ENCODE data around the gene PRSS53.

Gene PRSS53

DNA sequence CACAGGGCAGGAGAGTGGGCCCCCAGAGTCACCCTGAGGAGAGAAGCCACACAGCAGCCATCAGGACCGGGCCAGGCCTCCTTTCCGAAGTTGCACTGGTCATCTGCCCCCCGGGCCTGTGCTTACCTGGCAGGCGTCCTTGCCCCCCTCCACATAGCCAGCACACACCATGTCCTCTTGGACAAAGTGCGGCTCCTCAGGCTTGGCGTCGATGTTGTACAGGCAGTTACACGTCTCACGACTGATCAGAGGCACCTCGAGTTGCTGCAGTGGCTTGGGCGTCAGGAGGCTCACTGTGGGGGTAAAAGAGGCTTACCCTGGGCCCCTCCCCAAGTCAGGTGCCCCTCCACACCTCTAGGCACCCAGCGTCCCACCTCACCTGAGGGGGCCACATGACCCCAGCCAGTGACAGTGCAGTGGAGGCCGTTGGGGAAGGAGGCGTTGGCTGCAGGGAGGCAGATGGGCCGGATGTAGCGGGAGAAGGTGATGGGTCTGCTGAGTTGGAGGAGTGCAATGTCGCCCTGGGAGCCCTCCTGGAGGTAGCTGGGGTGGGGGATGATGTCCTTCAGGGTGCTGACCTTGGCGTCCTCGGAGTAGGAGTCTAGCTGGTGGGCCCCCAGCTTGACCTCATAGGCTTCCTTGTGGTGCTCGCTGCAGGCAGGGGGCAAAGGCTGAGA is 43.7 kb upstream of the PRSS53 start:
- H3K4me1 ChIP-seq: peaks cover 50 to 68% (median 61%) of the 10 kb centered on the region in 10 experiments
- peaks cover 26 to 50% (median 39%) of the 10 kb centered on the region in 11 experiments for H3K36me3 ChIP-seq
- peak overlapping the region in 1 of 11 experiments; percentile 75; a peak in 2 of 22 replicates for H3K4me2 ChIP-seq
- no peak overlapping the region for H3K4me3 ChIP-seq
- H4K20me1 ChIP-seq: no peaks in the 10 kb centered on the region; a peak in 1 of 22 replicates
- no peaks in the 10 kb centered on the region for H3K9me3 ChIP-seq (replicated peaks in 1 of 11)
- peak overlapping the region in 4 of 11 experiments; percentile 5 to 60 (median 23); a peak in 1 of 22 replicates for H3K27ac ChIP-seq
- no peak for TF ChIP-seq Cebpa-rat (IDR thresholded peaks at IDR 0.05)
- H3K27me3 ChIP-seq: no peaks in the 10 kb centered on the region
- peak overlapping the region in 1 of 11 experiments; percentile 23; a peak in 1 of 22 replicates for H3K9ac ChIP-seq

DNA sequence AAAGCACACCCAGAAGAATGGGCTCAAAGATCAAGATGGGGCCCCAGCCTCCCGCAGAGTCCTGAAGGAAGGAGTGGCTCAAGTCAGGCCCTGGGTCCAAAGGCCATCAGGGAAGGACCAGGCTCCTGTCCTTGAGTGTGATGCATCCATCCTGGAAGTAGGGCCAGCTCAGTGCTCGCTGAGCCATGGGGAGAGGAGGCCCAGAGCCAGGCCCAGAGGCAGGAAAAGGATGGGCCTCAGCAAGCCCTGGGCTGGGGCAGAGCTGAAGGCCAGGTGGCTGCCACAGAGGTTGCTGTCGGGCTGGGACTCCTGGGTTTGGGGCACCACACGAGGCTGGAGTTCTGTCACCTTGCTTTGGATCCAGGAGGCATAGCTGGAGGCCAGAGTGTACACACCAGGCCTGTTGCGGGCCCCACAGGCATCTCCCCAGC is 43.1 kb upstream of the PRSS53 start:
- Histone ChIP-seq H3K4me1 (peaks cover 56 to 74% (median 66%) of the 10 kb centered on the region in 10 experiments), H3K27ac (peak overlapping the region in 3 of 11 experiments; percentile 18 to 60 (median 28); a peak in 1 of 22 replicates), H3K9ac (peak overlapping the region in 2 of 11 experiments; percentile 6 to 23; a peak in 1 of 22 replicates), H3K4me3 (no peak overlapping the region), H3K9me3 (replicated peaks in 1 of 11) (no peaks in the 10 kb centered on the region), H3K36me3 (peaks cover 32 to 56% (median 45%) of the 10 kb centered on the region in 11 experiments), H4K20me1 (no peaks in the 10 kb centered on the region; a peak in 1 of 22 replicates), H3K27me3 (no peaks in the 10 kb centered on the region), H3K4me2 (no peak overlapping the region)
- no peak for TF ChIP-seq Cebpa-rat (IDR thresholded peaks at IDR 0.05)

DNA sequence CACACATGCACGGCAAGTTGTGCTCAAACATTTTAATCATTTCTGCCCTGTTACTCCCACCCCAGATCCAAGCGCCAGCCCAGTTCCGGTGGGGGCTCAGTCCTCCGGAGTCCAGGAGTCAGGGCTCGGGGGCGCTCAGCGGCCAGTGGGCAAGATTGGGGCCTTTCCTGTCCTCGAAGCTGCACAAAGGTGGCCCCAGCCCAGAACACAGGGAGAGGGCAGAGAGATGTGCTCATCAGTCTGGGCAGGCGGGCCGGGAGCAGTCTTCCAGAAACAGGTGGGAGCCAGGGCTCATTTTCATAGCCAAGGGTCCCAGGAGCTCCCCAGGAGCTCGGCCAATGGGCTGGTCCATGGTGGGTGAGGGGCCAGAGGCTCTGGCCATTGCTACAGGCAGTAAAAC is 42.7 kb upstream of the PRSS53 start:
- TF ChIP-seq Cebpa-rat (IDR thresholded peaks at IDR 0.05): no peak
- Histone ChIP-seq H3K4me3 (no peak overlapping the region), H3K9me3 (replicated peaks in 1 of 11) (no peaks in the 10 kb centered on the region), H3K27ac (peak overlapping the region in 2 of 11 experiments; percentile 28 to 60; a peak in 1 of 22 replicates), H3K36me3 (peaks cover 32 to 58% (median 47%) of the 10 kb centered on the region in 11 experiments), H3K27me3 (no peaks in the 10 kb centered on the region), H3K4me2 (no peak overlapping the region), H4K20me1 (no peaks in the 10 kb centered on the region; a peak in 1 of 22 replicates), H3K4me1 (peaks cover 56 to 78% (median 64%) of the 10 kb centered on the region in 10 experiments), H3K9ac (peak overlapping the region in 2 of 11 experiments; percentile 6 to 23; a peak in 2 of 22 replicates)

DNA sequence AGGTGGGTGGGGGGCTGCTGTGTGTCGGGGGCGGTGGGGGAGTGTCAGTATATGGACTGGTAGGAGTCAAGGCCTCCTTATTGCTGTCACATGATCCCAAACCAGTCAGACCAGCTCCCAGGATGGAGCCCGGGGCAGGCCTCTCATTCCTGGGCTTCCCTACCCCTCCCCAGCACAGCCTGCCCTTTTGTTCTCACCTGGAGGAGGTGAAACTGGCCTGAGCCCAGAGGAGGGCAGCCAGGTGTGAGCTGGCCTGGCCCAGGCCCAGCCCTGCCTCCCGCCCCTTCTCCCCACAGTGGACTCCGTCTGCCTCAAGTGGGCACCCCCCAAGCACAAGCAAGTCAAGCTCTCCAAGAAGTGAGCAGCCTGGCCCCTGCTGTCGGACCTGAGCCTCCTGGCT is 42.2 kb upstream of the PRSS53 start:
- TF ChIP-seq Cebpa-rat (IDR thresholded peaks at IDR 0.05): no peak
- H3K36me3 ChIP-seq: peaks cover 32 to 63% (median 50%) of the 10 kb centered on the region in 11 experiments
- peak overlapping the region in 1 of 11 experiments; percentile 51; a peak in 2 of 22 replicates for H3K27ac ChIP-seq

DNA sequence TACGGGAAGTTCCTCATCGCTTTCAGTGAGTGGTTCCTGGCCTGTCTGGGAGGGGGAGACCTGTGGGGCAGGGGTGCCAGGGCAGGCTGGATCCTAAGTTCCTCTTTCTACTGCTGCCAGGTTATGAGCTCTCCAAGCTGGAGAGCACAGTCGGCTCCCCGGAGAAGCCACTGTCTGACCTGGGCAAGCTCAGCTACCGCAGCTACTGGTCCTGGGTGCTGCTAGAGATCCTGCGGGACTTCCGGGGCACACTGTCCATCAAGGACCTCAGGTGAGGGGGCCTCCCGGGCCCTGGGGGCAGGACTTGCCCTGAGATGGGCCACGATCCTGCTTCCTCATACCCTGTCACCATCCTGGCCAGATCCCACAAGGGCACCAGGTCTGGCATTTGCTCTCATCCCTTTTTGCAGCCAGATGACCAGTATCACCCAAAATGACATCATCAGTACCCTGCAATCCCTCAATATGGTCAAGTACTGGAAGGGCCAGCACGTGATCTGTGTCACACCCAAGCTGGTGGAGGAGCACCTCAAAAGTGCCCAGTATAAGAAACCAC is 41.7 kb upstream of the PRSS53 start:
- Histone ChIP-seq H3K27ac (peak overlapping the region in 7 of 11 experiments; percentile 82 to 99 (median 95); a peak in 14 of 22 replicates), H3K4me2 (peak overlapping the region in 7 of 11 experiments; percentile 50 to 97 (median 90); a peak in 13 of 22 replicates)
- no peak for TF ChIP-seq Cebpa-rat (IDR thresholded peaks at IDR 0.05)

More for the DNA sequence above, 42.2 kb upstream of the PRSS53 start:
- H3K4me3 ChIP-seq: no peak overlapping the region
- no peaks in the 10 kb centered on the region; a peak in 1 of 22 replicates for H4K20me1 ChIP-seq
- H3K4me1 ChIP-seq: peaks cover 56 to 84% (median 69%) of the 10 kb centered on the region in 10 experiments
- H3K4me2 ChIP-seq: peak overlapping the region in 1 of 11 experiments; percentile 94; a peak in 1 of 22 replicates
- H3K9me3 ChIP-seq (replicated peaks in 1 of 11): no peaks in the 10 kb centered on the region
- H3K9ac ChIP-seq: no peak overlapping the region; a peak in 1 of 22 replicates
- no peaks in the 10 kb centered on the region for H3K27me3 ChIP-seq

DNA sequence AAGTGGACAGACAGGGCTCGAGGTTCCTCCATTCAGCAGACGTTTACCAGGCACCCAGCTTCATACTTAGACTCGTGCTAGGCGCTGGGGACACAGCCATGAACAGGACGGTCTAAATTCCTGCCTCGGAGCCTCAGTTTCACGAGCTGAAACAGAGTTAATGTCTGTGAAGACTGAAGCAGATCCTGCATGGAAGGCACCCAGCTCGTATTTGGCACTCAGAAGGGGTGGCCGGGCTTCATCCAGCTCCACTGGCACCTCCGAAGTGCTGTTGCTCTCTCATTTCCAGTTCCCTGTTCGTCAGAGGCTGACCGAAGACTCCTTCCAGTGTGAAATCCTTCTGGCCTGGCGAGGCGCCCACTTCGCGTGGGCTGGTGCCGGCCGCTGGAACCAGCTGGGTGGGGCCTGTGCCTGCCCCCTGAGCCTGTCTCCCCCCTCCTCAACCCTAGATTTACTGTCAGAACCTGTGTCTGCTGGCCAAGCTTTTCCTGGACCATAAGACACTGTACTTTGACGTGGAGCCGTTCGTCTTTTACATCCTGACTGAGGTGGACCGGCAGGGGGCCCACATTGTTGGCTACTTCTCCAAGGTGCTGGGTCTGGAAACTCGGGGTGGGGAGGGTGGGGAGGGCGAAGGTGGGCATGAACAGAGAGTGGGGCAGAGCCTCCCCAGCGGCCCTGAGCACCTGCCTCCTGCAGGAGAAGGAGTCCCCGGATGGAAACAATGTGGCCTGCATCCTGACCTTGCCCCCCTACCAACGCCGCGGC is 41.0 kb upstream of the PRSS53 start:
- Histone ChIP-seq H3K4me3 (no peak overlapping the region), H3K9ac (peak overlapping the region; percentile 73 to 92 (median 86)), H3K4me2 (peak overlapping the region; percentile 50 to 97 (median 88)), H3K27me3 (no peaks in the 10 kb centered on the region), H3K27ac (peak overlapping the region; percentile 76 to 99 (median 95)), H3K9me3 (replicated peaks in 1 of 11) (no peaks in the 10 kb centered on the region), H4K20me1 (no peaks in the 10 kb centered on the region; a peak in 1 of 22 replicates), H3K36me3 (peaks cover 32 to 74% (median 54%) of the 10 kb centered on the region in 11 experiments), H3K4me1 (peaks cover 49 to 87% (median 62%) of the 10 kb centered on the region in 10 experiments)
- TF ChIP-seq Cebpa-rat (IDR thresholded peaks at IDR 0.05): no peak

More for the DNA sequence above, 41.7 kb upstream of the PRSS53 start:
- H3K27me3 ChIP-seq: no peaks in the 10 kb centered on the region
- H3K9ac ChIP-seq: peak overlapping the region in 7 of 11 experiments; percentile 25 to 92 (median 49); a peak in 6 of 22 replicates
- peaks cover 32 to 68% (median 51%) of the 10 kb centered on the region in 11 experiments for H3K36me3 ChIP-seq
- H3K9me3 ChIP-seq (replicated peaks in 1 of 11): no peaks in the 10 kb centered on the region
- H3K4me3 ChIP-seq: no peak overlapping the region
- H4K20me1 ChIP-seq: no peaks in the 10 kb centered on the region; a peak in 1 of 22 replicates
- peaks cover 56 to 87% (median 69%) of the 10 kb centered on the region in 10 experiments for H3K4me1 ChIP-seq

GRCh38 chr16:31128711-31129567 is 40.2 kb upstream of the PRSS53 start:
- peak overlapping the region; percentile 76 to 99 (median 95) for H3K27ac ChIP-seq
- no peaks in the 10 kb centered on the region for H4K20me1 ChIP-seq
- peaks cover 41 to 79% (median 54%) of the 10 kb centered on the region in 10 experiments for H3K4me1 ChIP-seq
- TF ChIP-seq Cebpa-rat (IDR thresholded peaks at IDR 0.05): no peak
- no peaks in the 10 kb centered on the region for H3K9me3 ChIP-seq (replicated peaks in 1 of 11)
- no peaks in the 10 kb centered on the region for H3K27me3 ChIP-seq
- peaks cover 38 to 82% (median 62%) of the 10 kb centered on the region in 11 experiments for H3K36me3 ChIP-seq
- peak overlapping the region in 3 of 10 experiments; percentile 26 to 56 (median 29); a peak in 4 of 20 replicates for H3K4me3 ChIP-seq
- H3K9ac ChIP-seq: peak overlapping the region; percentile 73 to 92 (median 86)
- H3K4me2 ChIP-seq: peak overlapping the region; percentile 50 to 97 (median 88)
